Cardiac fibroblast (primary cell): Measurements from ENCODE around the gene SLC17A9.

Experiments
- DNase-seq, 2 donors: peaks; one replicate each; pipeline versions ENCODE4 v3.0.0 to v3.0.0-alpha.2; 2010; ENCODE audit warnings: low read depth in 2 of 2
- H3K4me3 ChIP-seq, 2 donors: replicated peaks in 1 of 2; 1 replicate in 1 of 2; 2 replicates in 1 of 2; pipeline ENCODE4 v1.5.1; 2011; ENCODE audit warnings: low read depth in 2 of 2, low read length in 2 of 2, mild to moderate bottlenecking in 2 of 2, moderate library complexity in 1 of 2
- CTCF ChIP-seq: IDR thresholded peaks from one replicate; pipeline ENCODE4 v1.5.1; 2011; ENCODE audit warnings: low read depth, mild to moderate bottlenecking, low read length, inconsistent platforms

The SLC17A9 gene

GRCh38 chr20:62946918-62947317 lies 5.6 kb upstream of the SLC17A9 start:
- peak in 1 of 2 donors; percentile 83 for DNase-seq
- TF ChIP-seq CTCF: no peak
- H3K4me3 ChIP-seq: no peak overlapping the region

- no peak overlapping the region for H3K4me3 ChIP-seq
- DNase-seq: no peak
- TF ChIP-seq CTCF: no peak
These were observed 4.8 kb upstream of the SLC17A9 start for GRCh38 chr20:62947532-62948300.

- no peak for TF ChIP-seq CTCF
- H3K4me3 ChIP-seq: no peak overlapping the region
- DNase-seq: no peak
These were observed 3.2 kb upstream of the SLC17A9 start for GRCh38 chr20:62949153-62949821.

GRCh38 chr20:62949962-62950361 lies 2.5 kb upstream of the SLC17A9 start:
- no peak for DNase-seq
- no peak overlapping the region for H3K4me3 ChIP-seq
- no peak for TF ChIP-seq CTCF

- no peak for DNase-seq
- no peak for TF ChIP-seq CTCF
- H3K4me3 ChIP-seq: no peak overlapping the region
These were observed 1.8 kb upstream of the SLC17A9 start for GRCh38 chr20:62950741-62951140.

- TF ChIP-seq CTCF: no peak
- DNase-seq: no peak
These were observed 1.2 kb upstream of the SLC17A9 start for GRCh38 chr20:62951143-62951895.

More at GRCh38 chr20:62951143-62951895, 1.2 kb upstream of the SLC17A9 start:
- H3K4me3 ChIP-seq: no peak overlapping the region
